ENCODE measurements around the gene CPA5. TPM values are rescaled to one million over a fixed set of nuclear protein-coding genes. Genes with fewer than 3 reads are reported as not detected.

The CPA5 gene
- total and polyA plus RNA-seq, 10 of the 15 experiments (the other 5 are each of a cell fraction or from before 2014, with no cell fraction given), result 0.06 to 0.52 (median 0.29) TPM; not detected in 2

- no peaks in the 10 kb centered on the region for H3K9me3 ChIP-seq (replicated peaks; ENCODE audit: control insufficient read depth, insufficient read depth, low read length)
- TF ChIP-seq BCL3 (IDR thresholded peaks at IDR 0.05; ENCODE audit: borderline replicate concordance, insufficient read depth, low read depth, low read length, poor library complexity, severe bottlenecking), result no peak
- TF ChIP-seq DPF2 (IDR thresholded peaks at IDR 0.05), result no peak
- TF ChIP-seq ZNF384 (IDR thresholded peaks at IDR 0.05; ENCODE audit: borderline replicate concordance, low read depth, low read length), result no peak
- TF ChIP-seq ASH2L (IDR thresholded peaks at IDR 0.05; ENCODE audit: borderline replicate concordance, low read depth), result no peak
- TF ChIP-seq SREBF1 (IDR thresholded peaks at IDR 0.05; ENCODE audit: low read length), result no peak
- TF ChIP-seq NKRF (conservative IDR thresholded peaks at IDR 0.05), result no peak
- intact Hi-C loops (cut with micrococcal nuclease; ENCODE audit: unreplicated experiment), result no loop called here
- no peak for FAIRE-seq
- ChIA-PET POLR2A (no interaction called here), SMC1A (ENCODE audit: uncharacterized antibody, unreplicated experiment) (interaction anchor here (0.6 kb wide), 1 partner anchor 326 kb away, joined by 3 read pairs; no protein-coding TSS in a partner anchor), RAD21 (ENCODE audit: unreplicated experiment) (interaction anchor here (1.0 kb wide), 1 partner anchor 9 kb away, joined by 3 read pairs; the partner anchor contains the start of gene CPA4), CTCF (no interaction called here)
- DNase-seq (ENCODE audit: low read depth, low spot score), result no peak
- no peak overlapping the region for H2AFZ ChIP-seq (ENCODE audit: control insufficient read depth, low read depth, low read length)
- no peaks in the 10 kb centered on the region for H4K20me1 ChIP-seq (ENCODE audit: control insufficient read depth, insufficient read depth)
- in situ Hi-C loops (cut with MboI), result no loop called here
- H3K27ac ChIP-seq (ENCODE audit: control insufficient read depth, insufficient read depth), result no peak overlapping the region
- H3K9ac ChIP-seq (ENCODE audit: control insufficient read depth, insufficient read depth, low read length), result no peak overlapping the region
- no peak overlapping the region for H3K4me2 ChIP-seq (ENCODE audit: control insufficient read depth, insufficient read depth)
- H3K4me3 ChIP-seq, result no peak overlapping the region
- ATAC-seq, result no peak
- no peaks in the 10 kb centered on the region for H3K79me2 ChIP-seq (ENCODE audit: control insufficient read depth, insufficient read depth, low read length)
- BruUV-seq (replicated peaks), result no TSS peak
- no peaks in the 10 kb centered on the region for H3K27me3 ChIP-seq (replicated peaks in 1 of 2; ENCODE audit: control insufficient read depth in 2 of 2, insufficient read depth in 2 of 2, low read length in 1 of 2)
- H3K4me1 ChIP-seq (ENCODE audit: control insufficient read depth, insufficient read depth, low read length), result no peaks in the 10 kb centered on the region
- H3K36me3 ChIP-seq (ENCODE audit: control insufficient read depth in 2 of 2, insufficient read depth in 2 of 2, low read length in 1 of 2), result no peaks in the 10 kb centered on the region
Observed at GRCh38 chr7:130302649-130303048, 42.0 kb upstream of the CPA5 start.

Measured in GM12878 (cell line).